HG02763 (cell line): Measurements from ENCODE around the gene SQSTM1.

Experiments
- ATAC-seq: cut with Tn5 transposase; IDR thresholded peaks from one replicate; pipeline ENCODE4 v1.9.1; 2021; ENCODE audit warnings: mild to moderate bottlenecking, moderate library complexity; ENCODE audit not compliant: unreplicated experiment

Gene SQSTM1

GRCh38 chr5:179872055-179872827 lies 51.5 kb downstream of the SQSTM1 start:
- no peak for ATAC-seq

GRCh38 chr5:179872828-179873575 lies 52.3 kb downstream of the SQSTM1 start:
- no peak for ATAC-seq

DNA sequence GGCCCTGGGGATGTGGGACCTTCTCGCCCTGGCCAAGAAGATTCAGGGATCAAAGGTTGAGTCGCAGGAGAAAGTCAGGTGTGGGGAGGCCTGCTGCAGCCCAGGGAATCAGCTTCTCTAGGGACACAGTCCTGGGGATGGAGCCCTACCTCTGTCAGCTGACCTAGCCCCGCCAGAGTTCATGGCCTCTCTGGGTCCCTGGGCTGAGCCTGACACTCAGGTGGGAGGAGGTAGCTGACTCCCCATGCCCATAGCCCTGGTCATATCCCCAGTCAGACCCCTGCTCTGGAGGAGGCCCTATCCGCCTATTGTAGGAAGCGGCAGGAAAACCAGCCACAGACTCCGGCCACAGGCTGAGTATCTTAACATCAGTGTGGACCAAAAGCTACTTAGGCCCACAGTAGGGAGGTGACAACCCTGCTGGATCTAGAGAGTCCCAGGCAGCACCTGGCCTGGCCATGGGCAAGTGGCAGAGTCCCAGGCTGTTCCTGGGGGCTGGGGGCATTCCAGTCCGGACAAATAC lies 52.9 kb downstream of the SQSTM1 start:
- no peak for ATAC-seq

DNA sequence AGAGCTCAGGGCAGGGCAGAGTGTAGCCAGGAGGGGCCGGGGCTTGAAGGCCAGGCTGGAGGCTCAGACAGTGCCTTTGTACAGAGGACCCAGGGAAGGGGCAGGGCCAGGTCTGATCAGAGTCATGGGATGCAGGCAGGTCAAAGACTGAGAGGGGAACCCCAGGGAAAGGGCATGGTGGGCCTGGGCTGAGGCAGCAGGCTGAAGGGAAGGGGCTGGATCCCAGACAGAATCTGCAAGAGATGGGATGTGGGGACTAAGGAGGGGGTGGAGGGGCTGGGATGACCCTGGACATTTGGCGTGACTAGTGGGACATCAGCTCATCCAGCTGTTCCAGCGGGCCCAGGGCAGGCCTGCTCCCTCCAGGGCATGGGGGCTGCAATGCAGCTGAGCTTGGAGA lies 53.4 kb downstream of the SQSTM1 start:
- ATAC-seq, result no peak

DNA sequence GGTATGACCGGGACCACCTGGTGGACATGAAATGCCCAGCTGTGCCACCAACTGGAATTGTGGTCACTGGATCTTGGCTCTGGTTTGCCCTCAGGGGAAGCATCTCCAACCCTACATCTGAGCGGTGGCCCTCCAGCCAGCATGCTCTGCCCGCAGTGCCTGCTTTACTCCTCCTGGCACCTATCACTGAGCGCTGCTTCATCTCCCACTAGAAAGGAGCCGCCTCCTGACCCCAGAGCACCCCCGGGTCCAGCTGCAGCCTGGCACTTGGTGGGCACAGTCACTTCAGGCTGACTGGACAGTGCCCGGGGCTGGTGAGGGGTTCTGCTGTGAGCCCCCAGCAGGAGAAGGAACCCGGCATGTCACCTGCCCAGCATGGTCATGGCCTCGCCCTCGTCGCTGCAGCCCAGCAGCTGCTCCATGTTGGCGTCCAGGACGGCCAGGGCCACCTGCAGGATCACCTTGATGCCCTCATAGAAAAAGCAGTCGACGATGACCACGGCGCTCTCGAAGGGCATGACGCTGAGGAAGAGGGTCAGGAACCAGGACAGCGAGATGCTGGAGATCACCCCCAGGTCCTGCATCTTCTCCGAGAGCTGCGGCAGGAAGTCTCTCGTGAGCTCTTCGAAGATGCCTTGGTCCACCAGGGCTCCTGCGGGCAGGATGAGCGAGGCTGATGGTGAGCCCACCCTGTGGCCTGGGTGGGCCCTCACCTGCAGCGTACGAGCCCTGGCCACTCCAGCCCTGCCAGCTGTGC lies 54.0 kb downstream of the SQSTM1 start:
- no peak for ATAC-seq

DNA sequence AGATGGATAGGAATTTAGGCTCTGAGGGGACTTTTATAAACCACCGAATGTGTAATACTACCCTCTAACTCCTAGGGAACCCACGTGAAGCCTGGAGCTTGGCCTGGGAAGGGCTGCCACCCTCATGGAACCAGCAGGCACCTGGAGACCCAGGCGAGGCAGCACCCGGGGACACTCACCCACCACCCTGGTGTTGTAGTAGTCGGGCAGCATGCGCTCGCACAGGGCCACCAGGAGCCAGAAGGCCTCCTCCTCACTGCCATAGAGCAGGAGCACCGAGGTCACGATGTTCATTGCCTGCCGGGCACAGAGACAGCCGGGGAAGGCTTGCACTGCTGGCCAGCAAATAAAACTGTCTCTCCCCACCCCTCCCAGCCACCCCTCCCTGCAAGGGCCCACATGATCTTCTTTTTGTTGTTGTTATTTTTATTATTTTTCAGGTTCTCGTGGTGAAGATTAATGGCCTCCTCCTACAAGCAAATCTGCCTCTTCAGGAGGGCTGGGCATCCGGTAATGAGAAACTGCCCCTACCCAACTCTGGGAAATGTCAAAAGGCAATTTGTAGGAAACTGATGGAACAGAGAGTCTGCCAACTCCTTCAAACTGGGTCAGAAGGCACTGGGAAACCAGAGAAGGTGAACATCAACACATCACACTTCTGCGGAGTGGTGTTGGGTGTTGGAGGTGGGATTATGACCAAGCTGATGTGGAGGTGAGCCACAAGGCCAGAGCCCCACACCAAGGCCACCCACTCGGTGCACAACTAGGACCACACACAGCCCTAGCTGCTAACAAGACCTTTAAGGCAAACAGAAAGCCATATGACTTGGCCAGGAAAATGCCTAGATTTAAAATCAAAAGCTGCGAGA lies 55.3 kb downstream of the SQSTM1 start:
- ATAC-seq, result no peak

GRCh38 chr5:179876610-179876952 lies 55.9 kb downstream of the SQSTM1 start:
- no peak for ATAC-seq

- ATAC-seq, result no peak
Measured at GRCh38 chr5:179878222-179879002, 57.7 kb downstream of the SQSTM1 start.

- ATAC-seq, result no peak
Measured at GRCh38 chr5:179879003-179879689, 58.4 kb downstream of the SQSTM1 start.

- no peak for ATAC-seq
Measured at GRCh38 chr5:179879690-179880010, 58.9 kb downstream of the SQSTM1 start.

DNA sequence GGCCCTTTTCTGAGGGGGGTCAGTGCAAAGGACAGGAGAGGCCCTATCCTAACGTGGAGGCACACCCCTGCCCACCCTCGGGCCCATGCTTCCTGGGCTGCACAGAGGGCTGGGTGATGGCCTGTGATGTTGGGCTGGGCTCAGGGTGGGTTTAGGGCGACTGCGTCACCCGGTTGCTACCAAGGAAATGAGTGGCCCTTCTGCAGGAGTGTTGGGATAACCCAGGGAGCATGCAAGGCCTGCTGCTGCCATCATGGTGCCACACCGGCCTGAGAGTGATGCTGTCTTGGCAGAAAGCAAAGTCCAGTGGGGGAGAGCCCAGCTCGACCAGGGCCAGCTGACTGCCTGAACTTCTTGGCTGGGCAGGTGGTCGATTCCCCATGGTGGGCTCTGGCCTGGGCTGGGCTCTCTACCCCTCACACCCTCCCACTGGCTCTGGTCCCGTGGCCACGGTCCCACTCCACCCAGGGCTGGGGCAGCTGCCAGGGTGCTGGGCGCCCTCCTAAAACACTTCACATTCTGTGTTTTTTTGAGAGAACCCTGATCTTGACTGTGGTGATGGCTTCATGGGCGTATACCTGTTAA lies 59.5 kb downstream of the SQSTM1 start:
- no peak for ATAC-seq

DNA sequence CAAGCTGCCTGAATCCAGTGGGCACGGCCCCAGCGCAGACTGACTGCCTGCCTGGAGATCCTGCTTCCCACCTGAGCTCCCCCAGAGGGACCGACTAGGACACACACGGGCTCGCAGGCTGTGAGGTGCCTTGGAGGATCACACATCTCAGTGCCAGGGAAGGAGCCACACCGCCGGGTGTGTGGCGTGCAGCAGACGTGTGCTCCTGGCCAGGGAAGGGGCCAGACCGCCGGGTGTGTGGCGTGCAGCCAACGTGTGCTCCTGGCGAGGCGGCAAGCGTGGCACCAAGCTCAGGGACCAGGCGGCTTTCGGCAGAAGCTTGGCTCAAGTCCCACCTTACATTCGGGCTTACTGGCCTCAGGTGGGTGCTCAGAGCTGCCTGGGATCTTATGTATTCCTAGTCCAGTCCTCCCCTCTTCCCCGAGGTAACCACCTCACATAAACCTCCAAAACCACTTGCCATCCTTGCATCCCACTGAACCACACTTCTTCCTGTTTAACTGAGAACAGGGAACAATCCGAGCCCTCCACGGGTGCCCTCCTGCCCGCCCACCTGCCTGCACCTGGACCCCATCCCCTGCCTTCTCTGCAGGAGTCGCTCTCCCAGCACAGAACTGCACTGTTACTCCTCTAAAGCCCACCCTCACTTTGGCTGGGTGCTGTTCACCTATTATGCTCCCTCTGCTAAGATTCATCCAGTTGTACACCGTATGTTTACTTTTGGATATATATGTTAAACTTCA lies 60.3 kb downstream of the SQSTM1 start:
- ATAC-seq, result no peak

- ATAC-seq, result no peak
Measured at GRCh38 chr5:179882338-179882737, 61.6 kb downstream of the SQSTM1 start.

DNA sequence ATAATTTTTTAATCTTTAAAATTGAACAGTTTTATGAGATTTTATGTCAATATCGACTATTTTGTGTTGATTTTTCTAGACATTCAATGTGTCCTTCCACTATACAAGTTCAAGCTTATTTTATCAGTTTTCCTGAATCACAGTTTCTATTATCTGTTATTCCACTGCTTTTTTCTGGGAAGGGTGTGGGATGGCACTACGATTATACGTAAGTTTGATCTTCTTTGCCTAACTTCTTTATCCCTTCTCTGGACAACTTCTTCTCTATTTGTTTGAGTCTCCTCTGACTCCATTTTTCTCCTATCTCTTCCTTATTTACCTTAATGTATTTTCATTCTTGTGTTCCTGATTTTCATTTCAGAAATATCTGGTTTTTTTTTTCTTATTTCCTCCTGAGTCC lies 62.5 kb downstream of the SQSTM1 start:
- no peak for ATAC-seq

DNA sequence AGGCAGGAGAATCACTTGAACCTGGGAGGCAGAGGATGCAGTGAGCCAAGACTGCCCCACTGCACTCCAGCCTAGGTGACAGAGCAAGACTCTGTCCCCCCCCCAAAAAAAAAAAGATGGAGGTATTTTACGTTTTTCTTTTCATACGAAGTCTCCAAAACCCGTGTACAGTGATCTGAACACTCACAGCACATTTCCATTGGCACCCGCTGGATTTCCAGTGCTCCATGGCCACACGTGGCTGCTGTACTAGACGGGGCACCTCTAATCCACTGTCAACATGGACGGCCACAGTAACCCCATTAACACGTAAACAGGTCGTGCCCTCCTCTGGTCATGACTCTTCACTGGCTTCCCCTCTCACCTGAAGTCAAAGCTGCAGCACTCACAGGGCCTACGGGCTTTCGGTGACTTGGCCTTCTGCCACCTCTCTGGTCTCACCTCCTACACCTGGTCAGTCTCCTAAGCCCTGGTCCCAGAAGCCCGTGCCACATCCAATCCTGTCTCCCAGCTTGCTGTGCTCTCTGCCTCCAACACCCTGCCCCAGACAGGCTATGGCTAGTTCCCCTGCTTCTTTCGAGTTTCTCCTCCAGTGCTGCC lies 64.9 kb downstream of the SQSTM1 start:
- no peak for ATAC-seq

DNA sequence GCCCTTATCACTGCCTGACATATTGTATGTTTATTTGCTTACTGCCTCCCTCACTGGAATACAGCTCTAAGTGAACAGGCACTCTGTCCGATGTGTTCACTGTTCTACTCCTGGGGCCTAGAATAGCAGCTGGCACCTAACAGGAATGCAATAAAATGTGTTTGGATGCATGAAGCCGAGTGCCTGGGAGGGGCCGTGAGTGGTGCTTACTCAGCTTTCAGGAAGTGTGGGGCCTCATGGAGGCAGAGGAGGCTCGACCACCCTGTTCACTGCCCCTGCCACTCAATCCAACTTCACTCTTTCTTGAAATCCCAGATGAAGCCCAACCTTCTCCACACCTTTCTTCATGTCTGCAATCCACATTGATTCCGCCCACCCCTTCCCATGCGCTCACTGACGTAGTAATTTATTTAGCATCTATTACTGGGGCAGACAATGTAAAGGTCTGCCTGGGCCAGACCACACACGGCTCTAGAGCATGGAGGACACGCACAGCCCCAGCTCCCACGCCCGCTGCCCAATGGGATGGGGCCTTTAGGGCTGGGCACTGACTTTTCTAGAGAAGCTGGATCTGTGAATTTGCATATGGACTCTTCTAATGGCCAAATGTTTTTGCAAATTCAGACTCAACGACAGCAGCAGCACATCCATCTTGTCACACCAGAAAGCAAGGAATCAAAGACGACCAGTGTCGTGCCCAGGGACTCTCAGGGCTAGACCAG lies 65.6 kb downstream of the SQSTM1 start:
- no peak for ATAC-seq

DNA sequence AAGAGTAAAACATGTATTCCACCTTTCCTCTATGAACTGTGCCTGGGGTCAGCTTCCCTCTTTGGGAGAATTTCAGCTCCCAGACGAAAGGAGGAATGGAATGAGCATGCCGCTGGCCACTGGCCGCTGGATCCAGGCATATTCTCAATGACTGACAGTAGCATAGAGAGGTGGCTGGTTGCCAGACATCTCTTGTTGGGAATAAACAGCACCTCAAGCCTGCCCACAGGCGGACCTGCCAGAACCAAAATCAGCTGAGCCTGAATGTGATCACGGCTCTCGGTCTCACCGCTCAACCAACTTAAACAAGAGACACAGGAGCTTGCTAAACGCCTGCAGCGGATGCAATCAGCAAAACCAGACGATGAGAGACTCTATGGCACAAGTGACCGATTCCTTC lies 66.4 kb downstream of the SQSTM1 start:
- no peak for ATAC-seq
